ENCODE data around the gene ZNF598. TPM values are rescaled to one million over a fixed set of nuclear protein-coding genes. Genes with fewer than 3 reads are reported as not detected.

Gene ZNF598
- total RNA-seq, 1 experiment from 2014 or later, result 72.4 TPM

GRCh38 chr16:2053211-2053610 is 43.6 kb upstream of the ZNF598 start:
- no TSS peak for BruUV-seq (replicated peaks)
- intact Hi-C loops (cut with micrococcal nuclease; ENCODE audit: unreplicated experiment), result no loop called here
- no peak for DNase-seq
- Mint-ChIP-seq H3K27me3 (ENCODE audit: unreplicated experiment) (no peaks in the 10 kb centered on the region), H3K9me3 (ENCODE audit: low read depth, unreplicated experiment) (no peaks in the 10 kb centered on the region), H3K36me3 (ENCODE audit: insufficient read depth, unreplicated experiment) (peaks cover 54% of the 10 kb centered on the region), H3K4me1 (ENCODE audit: low read depth, unreplicated experiment) (peaks cover 7% of the 10 kb centered on the region), H3K27ac (ENCODE audit: unreplicated experiment) (no peak overlapping the region), H3K4me3 (ENCODE audit: low read depth, unreplicated experiment) (no peak overlapping the region)
- CTCF ChIA-PET, result interaction anchor here (0.6 to 1.0 kb wide), 2 partner anchors 88 to 1213 kb away, joined by 3 read pairs; no protein-coding TSS in a partner anchor
- no peak for TF ChIP-seq CTCF (IDR thresholded peaks at IDR 0.05; ENCODE audit: unreplicated experiment)

- DNase-seq, result no peak
- Mint-ChIP-seq H3K27me3 (ENCODE audit: unreplicated experiment) (no peaks in the 10 kb centered on the region), H3K9me3 (ENCODE audit: low read depth, unreplicated experiment) (no peaks in the 10 kb centered on the region), H3K27ac (ENCODE audit: unreplicated experiment) (peak overlapping the region; percentile 36), H3K36me3 (ENCODE audit: insufficient read depth, unreplicated experiment) (peaks cover 48% of the 10 kb centered on the region), H3K4me3 (ENCODE audit: low read depth, unreplicated experiment) (peak overlapping the region; percentile 75), H3K4me1 (ENCODE audit: low read depth, unreplicated experiment) (peaks cover 24% of the 10 kb centered on the region)
- TF ChIP-seq CTCF (IDR thresholded peaks at IDR 0.05; ENCODE audit: unreplicated experiment), result no peak
- intact Hi-C loops (cut with micrococcal nuclease; ENCODE audit: unreplicated experiment), result no loop called here
- CTCF ChIA-PET, result interaction anchor here (0.6 to 1.3 kb wide), 9 partner anchors 9 to 851 kb away, joined by 3 to 7 read pairs (median 3); partner anchors contain the start of gene TRAF7
- no TSS peak for BruUV-seq (replicated peaks)
These were observed 38.5 kb upstream of the ZNF598 start for GRCh38 chr16:2048116-2048543.

- no TSS peak for BruUV-seq (replicated peaks)
- Mint-ChIP-seq H3K36me3 (ENCODE audit: insufficient read depth, unreplicated experiment) (peaks cover 53% of the 10 kb centered on the region), H3K27ac (ENCODE audit: unreplicated experiment) (peak within 1 kb of the TSS; percentile 36), H3K9me3 (ENCODE audit: low read depth, unreplicated experiment) (no peaks in the 10 kb centered on the region), H3K4me3 (ENCODE audit: low read depth, unreplicated experiment) (peak within 1 kb of the TSS; percentile 75), H3K4me1 (ENCODE audit: low read depth, unreplicated experiment) (peaks cover 27% of the 10 kb centered on the region), H3K27me3 (ENCODE audit: unreplicated experiment) (no peaks in the 10 kb centered on the region)
- peak; percentile 99 for DNase-seq
- intact Hi-C loops (cut with micrococcal nuclease; ENCODE audit: unreplicated experiment), result no loop called here
- peak; percentile 67 for TF ChIP-seq CTCF (IDR thresholded peaks at IDR 0.05; ENCODE audit: unreplicated experiment)
- CTCF ChIA-PET, result interaction anchor here (0.6 to 1.3 kb wide), 10 partner anchors 10 to 852 kb away, joined by 3 to 7 read pairs (median 4); partner anchors contain the start of gene TRAF7
These were observed 37.9 kb upstream of the ZNF598 start, which contains the start of the genes NTHL1 and TSC2 for GRCh38 chr16:2047330-2048115. Gene NTHL1 (minus strand): TSS chr16:2047834. CDS start chr16:2047823, 11 bp downstream. Gene TSC2 (plus strand): TSS chr16:2047985. CDS start chr16:2048616, 631 bp downstream.

GRCh38 chr16:2046893-2047329 is 37.3 kb upstream of the ZNF598 start:
- BruUV-seq (replicated peaks), result no TSS peak
- no peak for TF ChIP-seq CTCF (IDR thresholded peaks at IDR 0.05; ENCODE audit: unreplicated experiment)

More at GRCh38 chr16:2046893-2047329, 37.3 kb upstream of the ZNF598 start:
- Mint-ChIP-seq H3K36me3 (ENCODE audit: insufficient read depth, unreplicated experiment) (peaks cover 48% of the 10 kb centered on the region), H3K4me3 (ENCODE audit: low read depth, unreplicated experiment) (peak overlapping the region; percentile 75), H3K27me3 (ENCODE audit: unreplicated experiment) (no peaks in the 10 kb centered on the region), H3K4me1 (ENCODE audit: low read depth, unreplicated experiment) (peaks cover 27% of the 10 kb centered on the region), H3K9me3 (ENCODE audit: low read depth, unreplicated experiment) (no peaks in the 10 kb centered on the region), H3K27ac (ENCODE audit: unreplicated experiment) (peak overlapping the region; percentile 11)
- CTCF ChIA-PET, result interaction anchor here (1.2 kb wide), 2 partner anchors 19 to 74 kb away, joined by 4 read pairs; no protein-coding TSS in a partner anchor
- intact Hi-C loops (cut with micrococcal nuclease; ENCODE audit: unreplicated experiment), result no loop called here
- DNase-seq, result no peak

All from Calu3 (cell line).